Bronchial epithelial cell (primary cell): ENCODE measurements around the gene BCAM. TPM values are rescaled to one million over a fixed set of nuclear protein-coding genes. Genes with fewer than 3 reads are reported as not detected.

Experiments used
- DNase-seq: peaks from one replicate; pipeline ENCODE4 v3.0.0-alpha.2; 2010; ENCODE audit warnings: low read depth
- FAIRE-seq: peaks from 2 replicates; lab custom pipeline; 2011; peaks lifted over from hg19 to GRCh38; lab: Jason Lieb, UNC
- H3K27me3 ChIP-seq: 2 replicates; pipeline ENCODE4 v1.5.1; 2011; ENCODE audit warnings: low read length; ENCODE audit not compliant: control insufficient read depth, insufficient read depth
- H3K36me3 ChIP-seq: 2 replicates; pipeline ENCODE4 v1.5.1; 2011; ENCODE audit warnings: low read length; ENCODE audit not compliant: control insufficient read depth, insufficient read depth
- H3K4me3 ChIP-seq: 2 replicates; pipeline ENCODE4 v1.5.1; 2011; ENCODE audit warnings: mild to moderate bottlenecking, low read depth, low read length, control low read depth
- CTCF ChIP-seq: IDR thresholded peaks from 2 replicates; pipeline ENCODE4 v1.5.1; 2011; ENCODE audit warnings: mild to moderate bottlenecking, moderate library complexity, low read length, control low read depth, inconsistent platforms; ENCODE audit not compliant: insufficient read depth, severe bottlenecking
- total RNA-seq: library from RNA; depleted of rRNA; stranded (reverse); fragments of >200 nt; gene quantifications from 2 replicates; pipeline ENCODE4 v1.2.1, GENCODE V29; 2014

The BCAM gene
- total RNA-seq, 1 donor from 2014 or later, result 16.6 TPM

GRCh38 chr19:44845286-44845611, 36.3 kb downstream of the BCAM start:
- H3K4me3 ChIP-seq, result no peak overlapping the region

GRCh38 chr19:44845612-44846454, 36.9 kb downstream of the BCAM start, which contains the start of gene NECTIN2:
Gene NECTIN2, plus strand, starts transcription at chr19:44846297. Its CDS starts 229 bp downstream, at chr19:44846526.
- peak; percentile 94 for DNase-seq
- FAIRE-seq, result no peak
- peak; percentile 89 for TF ChIP-seq CTCF
- H3K36me3 ChIP-seq, result no peaks in the 10 kb centered on the region
- H3K27me3 ChIP-seq, result no peaks in the 10 kb centered on the region
- peak within 1 kb of the TSS; percentile 91 for H3K4me3 ChIP-seq

More at GRCh38 chr19:44845286-44845611, 36.3 kb downstream of the BCAM start:
- TF ChIP-seq CTCF, result no peak
- DNase-seq (no peak), FAIRE-seq (no peak)
- Histone ChIP-seq H3K36me3 (no peaks in the 10 kb centered on the region), H3K27me3 (no peaks in the 10 kb centered on the region)

GRCh38 chr19:44846455-44847143, 37.7 kb downstream of the BCAM start:
- no peak for TF ChIP-seq CTCF
- H3K36me3 ChIP-seq, result no peaks in the 10 kb centered on the region
- no peak for DNase-seq
- no peak for FAIRE-seq
- H3K4me3 ChIP-seq, result peak overlapping the region; percentile 91
- no peaks in the 10 kb centered on the region for H3K27me3 ChIP-seq

- no peak for FAIRE-seq
- peak; percentile 55 for DNase-seq
These were observed 38.5 kb downstream of the BCAM start for GRCh38 chr19:44847144-44848035.

More at GRCh38 chr19:44847144-44848035, 38.5 kb downstream of the BCAM start:
- Histone ChIP-seq H3K4me3 (peak overlapping the region; percentile 91), H3K27me3 (no peaks in the 10 kb centered on the region), H3K36me3 (no peaks in the 10 kb centered on the region)
- no peak for TF ChIP-seq CTCF
